C1 segment of cervical spinal cord (tissue), 14 donors: ENCODE data around the gene GARIN1A.

Experiments used
- DNase-seq, 14 donors: peaks; one replicate each; lab custom pipeline; 2025; lab: John Stamatoyannopoulos, UW

GARIN1A gene

GRCh38 chr7:128714701-128715495, 42.8 kb downstream of the GARIN1A start:
- no peak for DNase-seq

GRCh38 chr7:128718967-128719642, 47.0 kb downstream of the GARIN1A start:
- no peak for DNase-seq

- no peak for DNase-seq
Measured at GRCh38 chr7:128721376-128721775, 49.3 kb downstream of the GARIN1A start.
